BLaER1 treated with 17β-estradiol and CSF1 and Interleukin-3, amounts not matched to agents 10 nM and 100 nM (cell line): Measurements from ENCODE around the gene DDX43.
"Not testable (repeated sequence)": the region's sequence is repeated elsewhere in the genome, so short reads cannot be mapped to it uniquely, and the experiment has no call there.

Source experiments
- H3K27ac ChIP-seq, 11 experiments: shearing (Covaris generic); formaldehyde crosslinking; 2 replicates each; pipeline ENCODE4 v1.8.1; 2022
- H3K27me3 ChIP-seq, 11 experiments: shearing (Covaris generic); formaldehyde crosslinking; 2 replicates each; pipeline ENCODE4 v1.8.1; 2022
- H3K36me3 ChIP-seq, 11 experiments: shearing (Covaris generic); formaldehyde crosslinking; 2 replicates each; pipeline ENCODE4 v1.8.1; 2022
- H3K4me1 ChIP-seq, 10 experiments: shearing (Covaris generic); formaldehyde crosslinking; 2 replicates each; pipeline ENCODE4 v1.8.1; 2022
- H3K4me2 ChIP-seq, 11 experiments: shearing (Covaris generic); formaldehyde crosslinking; 2 replicates each; pipeline ENCODE4 v1.8.1; 2022
- H3K4me3 ChIP-seq, 10 experiments: shearing (Covaris generic); formaldehyde crosslinking; 2 replicates each; pipeline ENCODE4 v1.8.1; 2022
- H3K9ac ChIP-seq, 11 experiments: shearing (Covaris generic); formaldehyde crosslinking; 2 replicates each; pipeline ENCODE4 v1.8.1; 2022
- H3K9me3 ChIP-seq, 11 experiments: shearing (Covaris generic); formaldehyde crosslinking; replicated peaks in 1 of 11; 2 replicates each; pipeline ENCODE4 v1.8.1; 2022
- H4K20me1 ChIP-seq, 11 experiments: shearing (Covaris generic); formaldehyde crosslinking; 2 replicates each; pipeline ENCODE4 v1.8.1; 2022
- Cebpa-rat ChIP-seq, 11 experiments: shearing (Covaris generic); IDR thresholded peaks; 2 replicates each; pipeline ENCODE4 v1.8.1; 2022

The DDX43 gene

GRCh38 chr6:73382462-73383113 lies 12.0 kb upstream of the DDX43 start:
- no peaks in the 10 kb centered on the region for H3K9me3 ChIP-seq
- peaks cover 0 to 2% (median 1%) of the 10 kb centered on the region in 11 experiments; a peak in 13 of 22 replicates for H3K27me3 ChIP-seq
- no peaks in the 10 kb centered on the region for H3K4me1 ChIP-seq
- TF ChIP-seq Cebpa-rat (IDR thresholded peaks at IDR 0.05): no peak
- no peak overlapping the region for H3K9ac ChIP-seq
- H4K20me1 ChIP-seq: no peaks in the 10 kb centered on the region
- H3K36me3 ChIP-seq: no peaks in the 10 kb centered on the region
- no peak overlapping the region for H3K4me2 ChIP-seq
- H3K27ac ChIP-seq: no peak overlapping the region
- H3K4me3 ChIP-seq: no peak overlapping the region

- Histone ChIP-seq H4K20me1 (no peaks in the 10 kb centered on the region), H3K4me1 (peaks cover 0 to 13% (median 9%) of the 10 kb centered on the region in 10 experiments; a peak in 11 of 20 replicates), H3K4me2 (peak overlapping the region; percentile 74 to 91 (median 84)), H3K4me3 (peak overlapping the region; percentile 48 to 67 (median 53); a peak in 18 of 20 replicates), H3K27me3 (peaks cover 5 to 29% (median 27%) of the 10 kb centered on the region in 11 experiments; a peak in 20 of 22 replicates), H3K27ac (peak overlapping the region in 1 of 11 experiments; percentile 55; a peak in 2 of 22 replicates), H3K36me3 (peaks cover 0 to 3% (median 0%) of the 10 kb centered on the region in 11 experiments; a peak in 2 of 22 replicates), H3K9me3 (no peaks in the 10 kb centered on the region), H3K9ac (peak overlapping the region in 8 of 11 experiments; percentile 51 to 66 (median 61); a peak in 13 of 22 replicates)
- TF ChIP-seq Cebpa-rat (IDR thresholded peaks at IDR 0.05): no peak
These were observed 6.2 kb upstream of the DDX43 start for GRCh38 chr6:73388433-73388799.

- H3K27me3 ChIP-seq: peaks cover 5 to 29% (median 27%) of the 10 kb centered on the region in 11 experiments; a peak in 20 of 22 replicates
- no peaks in the 10 kb centered on the region for H4K20me1 ChIP-seq
- H3K36me3 ChIP-seq: peaks cover 0 to 8% (median 0%) of the 10 kb centered on the region in 11 experiments; a peak in 2 of 22 replicates
- TF ChIP-seq Cebpa-rat (IDR thresholded peaks at IDR 0.05): no peak
- peak overlapping the region; percentile 48 to 67 (median 53) for H3K4me3 ChIP-seq
- H3K9me3 ChIP-seq: peaks cover 0 to 3% (median 0%) of the 10 kb centered on the region in 11 experiments; a peak in 1 of 22 replicates
- peak overlapping the region; percentile 74 to 91 (median 84) for H3K4me2 ChIP-seq
- H3K27ac ChIP-seq: peak overlapping the region in 5 of 11 experiments; percentile 17 to 55 (median 40); a peak in 8 of 22 replicates
- H3K4me1 ChIP-seq: peaks cover 0 to 13% (median 9%) of the 10 kb centered on the region in 10 experiments; a peak in 11 of 20 replicates
- H3K9ac ChIP-seq: peak overlapping the region in 10 of 11 experiments; percentile 15 to 66 (median 61); a peak in 21 of 22 replicates
These were observed 5.7 kb upstream of the DDX43 start for GRCh38 chr6:73388800-73389512.

- H3K27me3 ChIP-seq: peaks cover 5 to 29% (median 27%) of the 10 kb centered on the region in 11 experiments; a peak in 20 of 22 replicates
- H3K4me2 ChIP-seq: no peak overlapping the region
- H3K36me3 ChIP-seq: peaks cover 0 to 12% (median 0%) of the 10 kb centered on the region in 11 experiments; a peak in 2 of 22 replicates
- TF ChIP-seq Cebpa-rat (IDR thresholded peaks at IDR 0.05): no peak
- no peak overlapping the region for H3K27ac ChIP-seq
- peaks cover 4 to 12% (median 7%) of the 10 kb centered on the region in 11 experiments; a peak in 19 of 22 replicates for H3K9me3 ChIP-seq
- H3K4me3 ChIP-seq: no peak overlapping the region
- H3K4me1 ChIP-seq: peaks cover 0 to 13% (median 9%) of the 10 kb centered on the region in 10 experiments; a peak in 11 of 20 replicates
- no peak overlapping the region for H3K9ac ChIP-seq
- no peaks in the 10 kb centered on the region for H4K20me1 ChIP-seq
These were observed 4.8 kb upstream of the DDX43 start for GRCh38 chr6:73389854-73390253.

GRCh38 chr6:73391675-73392074 lies 3.0 kb upstream of the DDX43 start:
- Histone ChIP-seq H4K20me1 (no peaks in the 10 kb centered on the region), H3K36me3 (peaks cover 0 to 15% (median 0%) of the 10 kb centered on the region in 11 experiments; a peak in 2 of 22 replicates)

GRCh38 chr6:73392188-73392587 lies 2.4 kb upstream of the DDX43 start:
- H3K4me1 ChIP-seq: peaks cover 0 to 13% (median 9%) of the 10 kb centered on the region in 10 experiments; a peak in 11 of 20 replicates
- H3K4me2 ChIP-seq, H4K20me1 ChIP-seq, H3K9ac ChIP-seq, H3K27ac ChIP-seq, H3K4me3 ChIP-seq: not testable (repeated sequence)
- peaks cover 7 to 16% (median 12%) of the 10 kb centered on the region in 11 experiments; a peak in 19 of 22 replicates for H3K9me3 ChIP-seq
- peaks cover 0 to 15% (median 0%) of the 10 kb centered on the region in 11 experiments; a peak in 2 of 22 replicates for H3K36me3 ChIP-seq
- H3K27me3 ChIP-seq: peaks cover 5 to 29% (median 27%) of the 10 kb centered on the region in 11 experiments; a peak in 20 of 22 replicates

More at GRCh38 chr6:73391675-73392074, 3.0 kb upstream of the DDX43 start:
- Histone ChIP-seq H3K27ac (no peak overlapping the region), H3K4me2 (no peak overlapping the region), H3K9ac (no peak overlapping the region), H3K4me1 (peaks cover 0 to 13% (median 9%) of the 10 kb centered on the region in 10 experiments; a peak in 11 of 20 replicates), H3K4me3 (no peak overlapping the region), H3K27me3 (peaks cover 5 to 29% (median 27%) of the 10 kb centered on the region in 11 experiments; a peak in 20 of 22 replicates), H3K9me3 (peaks cover 7 to 16% (median 12%) of the 10 kb centered on the region in 11 experiments; a peak in 19 of 22 replicates)
- TF ChIP-seq Cebpa-rat (IDR thresholded peaks at IDR 0.05): no peak

- H3K27ac ChIP-seq: no peak overlapping the region
- no peak overlapping the region for H3K9ac ChIP-seq
- peaks cover 7 to 16% (median 12%) of the 10 kb centered on the region in 11 experiments; a peak in 19 of 22 replicates for H3K9me3 ChIP-seq
- peaks cover 0 to 21% (median 18%) of the 10 kb centered on the region in 11 experiments; a peak in 19 of 22 replicates for H3K27me3 ChIP-seq
- no peak overlapping the region for H3K4me3 ChIP-seq
- H3K4me1 ChIP-seq: peaks cover 0 to 12% (median 9%) of the 10 kb centered on the region in 10 experiments; a peak in 11 of 20 replicates
- peaks cover 0 to 15% (median 0%) of the 10 kb centered on the region in 11 experiments; a peak in 2 of 22 replicates for H3K36me3 ChIP-seq
- no peaks in the 10 kb centered on the region for H4K20me1 ChIP-seq
- H3K4me2 ChIP-seq: no peak overlapping the region
- no peak for TF ChIP-seq Cebpa-rat (IDR thresholded peaks at IDR 0.05)
These were observed 1.4 kb upstream of the DDX43 start for GRCh38 chr6:73393278-73393677.

GRCh38 chr6:73395875-73396274 lies 1.2 kb downstream of the DDX43 start:
- H3K9me3 ChIP-seq: peaks cover 7 to 16% (median 12%) of the 10 kb centered on the region in 11 experiments; a peak in 19 of 22 replicates
- no peak overlapping the region for H3K27ac ChIP-seq

More at GRCh38 chr6:73395875-73396274, 1.2 kb downstream of the DDX43 start:
- no peak overlapping the region for H3K9ac ChIP-seq
- no peak overlapping the region for H3K4me2 ChIP-seq
- H3K36me3 ChIP-seq: peaks cover 0 to 15% (median 0%) of the 10 kb centered on the region in 11 experiments; a peak in 2 of 22 replicates
- H4K20me1 ChIP-seq: no peaks in the 10 kb centered on the region
- H3K27me3 ChIP-seq: no peaks in the 10 kb centered on the region
- TF ChIP-seq Cebpa-rat (IDR thresholded peaks at IDR 0.05): no peak
- H3K4me1 ChIP-seq: no peaks in the 10 kb centered on the region
- no peak overlapping the region for H3K4me3 ChIP-seq
